ENCODE measurements around the gene SLC7A10.

- TF ChIP-seq, protein P1, sequence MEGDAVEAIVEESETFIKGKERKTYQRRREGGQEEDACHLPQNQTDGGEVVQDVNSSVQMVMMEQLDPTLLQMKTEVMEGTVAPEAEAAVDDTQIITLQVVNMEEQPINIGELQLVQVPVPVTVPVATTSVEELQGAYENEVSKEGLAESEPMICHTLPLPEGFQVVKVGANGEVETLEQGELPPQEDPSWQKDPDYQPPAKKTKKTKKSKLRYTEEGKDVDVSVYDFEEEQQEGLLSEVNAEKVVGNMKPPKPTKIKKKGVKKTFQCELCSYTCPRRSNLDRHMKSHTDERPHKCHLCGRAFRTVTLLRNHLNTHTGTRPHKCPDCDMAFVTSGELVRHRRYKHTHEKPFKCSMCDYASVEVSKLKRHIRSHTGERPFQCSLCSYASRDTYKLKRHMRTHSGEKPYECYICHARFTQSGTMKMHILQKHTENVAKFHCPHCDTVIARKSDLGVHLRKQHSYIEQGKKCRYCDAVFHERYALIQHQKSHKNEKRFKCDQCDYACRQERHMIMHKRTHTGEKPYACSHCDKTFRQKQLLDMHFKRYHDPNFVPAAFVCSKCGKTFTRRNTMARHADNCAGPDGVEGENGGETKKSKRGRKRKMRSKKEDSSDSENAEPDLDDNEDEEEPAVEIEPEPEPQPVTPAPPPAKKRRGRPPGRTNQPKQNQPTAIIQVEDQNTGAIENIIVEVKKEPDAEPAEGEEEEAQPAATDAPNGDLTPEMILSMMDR (IDR thresholded peaks at IDR 0.05) = no peak
- TF ChIP-seq POLR2A (IDR thresholded peaks at IDR 0.05) = no peak
Observed at GRCh38 chr19:33175886-33176669, 49.6 kb downstream of the SLC7A10 start.

All from breast epithelium (tissue), 3 donors.